C1 segment of cervical spinal cord (tissue), 14 donors: ENCODE measurements around the gene NTRK1.

Experiments
- DNase-seq, 14 donors: peaks; one replicate each; lab custom pipeline; 2025; lab: John Stamatoyannopoulos, UW

Gene NTRK1

DNA sequence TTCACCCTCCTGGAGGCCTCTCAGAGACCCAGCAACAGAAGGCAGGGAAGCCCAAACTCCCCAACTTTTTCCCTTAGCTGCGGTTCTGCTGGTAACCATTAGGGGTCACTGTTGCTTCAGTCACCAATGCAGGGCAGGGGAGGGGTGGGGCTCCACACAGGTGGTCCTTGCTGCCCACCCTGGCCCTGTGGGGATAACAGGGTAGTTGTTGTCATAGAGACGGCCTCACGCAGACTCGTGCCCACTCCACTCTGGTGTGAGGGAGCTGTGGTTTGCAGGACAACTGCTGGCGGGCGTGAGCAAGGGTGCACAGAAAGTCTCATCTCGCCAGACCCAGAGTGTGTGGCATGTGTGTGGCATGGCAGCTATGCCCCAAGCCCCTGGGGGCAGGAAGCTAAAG lies 21.7 kb upstream of the NTRK1 start:
- DNase-seq: peak in 2 of 14 donors; percentile 6 to 23

DNA sequence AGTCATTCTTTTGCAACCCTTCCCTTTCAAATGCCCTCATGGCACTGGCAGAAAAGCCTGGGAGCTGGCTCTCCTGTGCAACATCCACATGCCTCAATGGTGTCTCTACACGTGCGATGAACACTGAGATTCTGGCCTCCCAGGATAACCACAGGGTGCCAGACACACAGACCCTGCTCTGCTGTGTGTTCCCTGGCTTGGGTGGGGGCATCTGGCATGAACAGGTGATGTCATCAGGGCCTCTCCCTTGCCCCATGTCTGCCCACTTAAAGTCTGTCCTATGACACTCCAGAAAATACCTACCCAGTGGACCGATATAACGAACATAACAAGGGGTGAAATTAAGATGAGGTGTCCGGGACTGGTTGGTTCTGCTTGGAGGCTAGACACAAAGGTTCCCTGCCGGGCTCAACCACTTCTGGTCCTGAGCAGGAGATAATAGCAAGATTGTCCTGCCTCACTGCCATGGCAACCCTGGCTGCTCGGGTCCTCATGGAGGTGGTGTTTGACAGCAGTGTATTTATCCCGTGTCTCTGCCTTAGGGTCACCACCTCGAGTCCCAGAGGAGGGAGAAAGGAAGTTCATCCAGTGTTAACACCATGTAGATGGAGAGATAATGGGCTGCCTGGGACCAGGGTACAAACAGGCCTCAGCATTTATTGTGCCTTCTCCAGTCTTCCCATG lies 21.1 kb upstream of the NTRK1 start:
- no peak for DNase-seq

DNA sequence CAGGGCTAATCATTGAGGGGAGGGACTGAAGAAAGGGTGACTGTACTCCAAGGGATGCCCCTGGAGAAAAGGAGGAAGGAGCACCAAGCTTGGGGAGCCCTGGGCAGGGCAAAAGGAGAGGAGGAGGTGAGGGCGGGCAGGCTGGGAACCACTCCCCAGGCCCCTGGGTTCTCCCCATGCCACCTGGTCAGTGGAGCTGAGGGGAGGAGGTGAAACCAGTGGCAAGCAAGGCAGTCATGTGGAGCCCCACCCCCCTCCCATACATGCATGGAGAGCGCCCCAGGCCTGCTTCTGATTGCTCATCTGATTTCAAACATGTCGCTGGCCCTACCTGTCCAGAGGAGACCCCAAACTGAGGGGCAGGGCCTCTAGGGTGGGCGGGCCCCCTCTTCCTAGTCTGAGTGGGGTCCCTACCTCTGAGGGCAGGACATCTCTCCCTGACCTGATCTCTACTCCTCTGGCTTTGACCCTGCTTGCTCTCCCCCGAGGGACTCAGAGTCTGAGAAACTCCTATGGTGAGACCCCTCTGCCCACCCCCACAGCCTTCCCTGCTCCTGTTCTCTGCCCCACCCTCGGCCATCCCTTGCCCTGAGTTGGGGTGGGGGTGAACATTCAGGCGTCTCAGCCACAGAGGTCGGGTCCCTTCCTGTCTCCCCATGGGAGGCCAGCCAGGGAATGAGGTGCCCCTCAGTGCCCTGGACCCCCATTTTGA lies 20.3 kb upstream of the NTRK1 start:
- no peak for DNase-seq

DNA sequence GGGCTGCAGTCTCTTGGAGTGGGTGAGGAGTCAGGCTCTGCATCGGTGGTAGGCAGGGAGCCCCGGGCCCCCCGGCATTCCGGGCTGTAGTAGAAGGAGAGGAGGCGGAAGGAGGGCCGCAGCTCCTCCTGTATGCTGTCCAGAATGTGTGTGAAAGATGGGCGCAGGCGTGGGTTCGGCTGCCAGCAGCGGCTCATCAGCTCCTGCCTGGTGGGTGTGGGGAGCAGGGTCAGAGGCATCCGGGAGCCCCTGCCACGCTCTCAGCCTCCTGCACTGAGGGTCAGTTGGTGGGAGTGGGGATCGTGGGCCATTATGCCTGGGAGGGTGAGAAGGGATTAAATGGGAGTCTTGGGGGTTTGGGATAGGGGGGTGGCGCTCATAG lies 19.8 kb upstream of the NTRK1 start:
- no peak for DNase-seq

DNA sequence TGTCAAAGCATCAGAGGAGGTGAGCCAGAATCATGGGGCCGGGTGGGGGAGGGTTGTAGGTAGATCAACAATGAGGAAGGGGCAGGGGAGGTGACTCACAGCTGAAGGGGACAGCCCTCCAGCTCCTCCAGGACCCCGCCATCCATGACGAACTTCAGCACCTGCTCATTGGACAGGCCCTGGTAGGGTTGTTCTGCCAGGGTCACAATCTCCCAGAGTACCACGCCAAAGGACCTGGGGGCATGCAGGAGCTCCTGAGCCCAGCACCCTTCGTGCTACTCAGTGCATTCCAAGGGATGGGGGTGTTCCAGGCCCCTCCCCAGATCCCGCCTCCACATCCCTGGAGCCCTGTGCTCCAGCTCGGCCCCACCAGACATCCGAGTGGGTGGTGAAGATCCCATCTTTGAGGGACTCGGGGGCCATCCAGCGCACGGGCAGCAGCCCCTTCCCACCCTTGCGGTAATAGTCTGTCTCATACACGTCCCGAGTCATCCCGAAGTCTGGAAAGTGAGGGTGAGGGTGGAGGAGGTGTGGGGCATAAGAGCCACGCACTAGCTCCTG lies 19.3 kb upstream of the NTRK1 start:
- no peak for DNase-seq

DNA sequence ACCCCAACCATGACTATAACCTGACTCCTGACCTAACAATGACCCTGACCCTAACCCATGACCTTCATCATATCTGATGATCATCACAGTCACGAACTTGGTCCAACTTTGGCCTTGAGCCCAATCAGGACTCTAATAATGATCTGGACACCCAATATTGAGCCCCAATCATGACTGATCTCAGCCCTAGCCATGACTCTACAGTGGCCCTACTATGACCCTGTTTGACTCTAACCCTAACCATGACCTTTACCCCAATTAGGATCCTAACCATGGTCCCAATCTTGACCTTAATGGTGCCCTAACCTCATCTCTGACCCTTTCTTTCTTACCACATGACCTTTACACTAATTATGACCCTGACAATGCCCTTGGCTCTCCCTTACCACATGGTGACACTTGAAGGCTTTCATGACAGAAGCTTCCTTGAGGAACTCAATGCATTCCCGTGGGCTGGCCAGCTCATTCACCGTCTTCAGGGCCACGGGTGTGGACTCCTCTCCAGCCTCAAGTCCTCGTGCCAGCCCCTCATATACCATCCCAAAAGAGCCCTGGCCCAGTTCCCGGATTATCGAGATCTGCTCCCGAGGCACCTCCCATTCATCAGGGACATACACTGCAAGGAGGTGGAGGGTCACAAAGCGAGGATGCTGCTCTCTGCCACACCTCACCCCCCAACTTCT lies 17.9 kb upstream of the NTRK1 start:
- no peak for DNase-seq

DNA sequence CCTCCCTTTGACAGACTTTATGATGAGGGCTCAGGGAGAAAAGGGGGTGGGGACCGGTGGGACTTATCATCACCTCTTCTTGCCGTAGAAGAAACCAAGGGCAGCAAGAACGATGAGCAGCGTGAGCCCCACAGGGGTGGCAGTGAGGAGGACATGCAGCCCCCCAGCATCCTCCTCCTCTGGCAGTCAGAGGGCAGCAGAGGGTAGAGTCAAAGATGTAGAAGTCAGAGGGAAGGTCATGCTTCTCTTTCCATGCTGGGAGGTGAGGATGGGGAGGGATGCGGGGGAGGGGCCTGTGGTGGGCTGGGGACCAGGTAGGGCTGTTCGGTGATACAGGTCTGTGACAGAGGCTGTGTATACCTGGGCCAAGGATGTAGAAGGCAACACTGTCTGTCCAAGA lies 16.6 kb upstream of the NTRK1 start:
- DNase-seq: no peak

DNA sequence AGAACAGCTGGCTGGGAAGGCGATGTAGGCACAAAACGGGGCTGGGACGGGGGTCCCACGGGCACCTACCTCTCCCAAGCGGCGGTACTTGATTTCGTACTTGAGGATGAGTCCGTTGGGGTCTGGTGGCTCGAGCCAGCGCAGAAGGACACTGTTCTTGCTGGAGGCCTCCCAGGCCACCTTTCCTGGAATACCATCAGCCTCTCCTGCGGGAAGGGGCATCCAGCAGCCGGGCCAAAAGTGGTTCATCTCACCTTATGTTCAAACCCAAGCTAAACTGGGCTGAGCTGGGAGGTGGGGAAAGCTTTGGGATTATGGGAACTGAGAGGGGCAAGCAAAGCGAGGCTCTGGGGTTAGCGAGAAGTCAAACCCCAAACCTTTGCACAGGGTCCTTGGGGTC lies 16.0 kb upstream of the NTRK1 start:
- no peak for DNase-seq

DNA sequence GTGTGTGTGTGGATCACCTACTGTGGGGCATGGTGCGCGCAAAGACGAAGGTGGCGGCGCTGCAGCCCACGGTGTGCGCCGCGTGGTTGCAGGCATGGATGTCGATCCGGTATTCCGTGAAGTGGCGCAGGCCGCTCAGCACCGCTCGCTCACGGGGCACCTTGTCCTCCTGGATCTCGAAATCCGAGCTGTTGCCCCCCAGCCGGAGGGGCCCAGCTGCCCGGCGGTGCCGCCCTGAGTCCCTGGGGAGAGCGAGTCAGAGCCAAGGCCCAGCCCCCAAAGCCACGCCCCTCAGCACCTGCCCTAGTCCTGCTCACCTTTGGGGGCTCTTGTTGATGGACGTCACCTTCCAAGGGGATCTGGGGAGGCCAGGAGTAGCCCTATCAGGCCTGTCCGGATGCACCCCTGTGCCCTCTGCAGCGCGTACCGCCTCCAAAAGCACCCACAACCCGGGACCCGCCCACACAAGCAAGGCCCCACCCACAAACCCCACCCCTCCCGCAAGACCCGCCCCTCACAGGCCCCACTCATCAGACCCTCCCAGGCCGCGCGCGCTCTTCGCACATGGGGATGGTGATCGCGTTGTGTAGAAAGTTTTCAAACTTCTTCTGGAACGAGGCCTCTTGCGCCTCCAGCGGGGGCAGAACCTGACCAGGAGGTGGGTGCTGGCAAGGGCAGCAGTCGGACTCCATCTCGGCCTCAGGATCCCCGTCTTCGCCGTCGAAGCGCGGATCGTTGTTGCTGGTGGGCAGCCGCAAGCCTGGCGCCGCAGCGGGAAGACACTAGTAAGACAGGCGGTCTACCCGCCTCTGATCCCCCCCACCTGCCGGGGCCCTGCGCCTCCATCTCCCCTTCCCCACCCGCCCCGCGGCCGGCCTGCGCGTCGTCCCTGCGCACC lies 15.4 kb upstream of the NTRK1 start:
- DNase-seq: no peak

DNA sequence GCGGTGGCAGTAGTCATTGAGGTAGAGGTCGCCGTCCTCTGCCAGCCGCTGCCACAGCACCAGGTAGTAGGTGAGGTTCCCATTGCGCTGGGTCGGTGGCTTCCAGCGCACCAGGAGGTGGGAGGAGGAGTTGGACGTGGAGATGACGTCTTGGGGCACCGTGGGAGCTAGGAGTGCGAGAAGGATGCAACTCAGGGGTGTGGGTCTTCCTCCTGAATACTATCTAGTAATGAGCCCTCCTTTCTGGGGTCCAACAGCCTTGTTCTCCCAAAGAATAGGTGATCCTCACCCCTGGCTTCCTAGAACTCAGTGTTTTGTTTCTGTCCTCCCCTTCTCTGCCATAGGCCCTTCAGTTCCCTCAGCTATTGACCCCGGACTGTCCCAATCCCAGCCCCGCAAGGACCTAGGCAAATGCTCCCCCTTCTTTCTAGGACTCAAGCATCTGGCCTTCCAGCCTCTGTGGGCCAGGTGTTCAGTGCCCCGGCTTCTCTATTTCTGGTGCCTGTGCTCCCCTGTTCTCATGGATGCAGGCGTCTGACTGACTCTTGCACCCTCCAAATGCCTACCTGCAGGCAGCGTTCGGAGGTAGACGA lies 14.6 kb upstream of the NTRK1 start:
- DNase-seq: no peak

DNA sequence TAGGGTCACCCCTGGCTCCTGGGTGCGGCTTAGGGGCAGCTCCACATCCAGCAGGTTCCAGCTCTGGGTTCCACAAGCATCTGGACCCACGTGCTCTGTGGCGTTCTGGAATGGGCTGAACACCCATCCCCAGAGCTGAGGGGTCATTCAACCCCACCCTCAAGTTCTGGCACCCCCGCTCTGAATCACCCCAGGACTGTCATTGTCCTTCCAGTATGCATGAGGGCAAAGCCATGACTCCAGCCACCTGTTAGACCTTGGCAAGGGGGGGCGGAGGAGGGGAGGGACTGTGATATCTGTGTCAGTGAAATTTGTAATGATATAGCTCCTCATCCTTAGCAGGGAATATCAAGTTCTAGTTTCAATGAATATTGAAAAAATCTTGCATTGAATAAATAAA lies 14.0 kb upstream of the NTRK1 start:
- DNase-seq: no peak

DNA sequence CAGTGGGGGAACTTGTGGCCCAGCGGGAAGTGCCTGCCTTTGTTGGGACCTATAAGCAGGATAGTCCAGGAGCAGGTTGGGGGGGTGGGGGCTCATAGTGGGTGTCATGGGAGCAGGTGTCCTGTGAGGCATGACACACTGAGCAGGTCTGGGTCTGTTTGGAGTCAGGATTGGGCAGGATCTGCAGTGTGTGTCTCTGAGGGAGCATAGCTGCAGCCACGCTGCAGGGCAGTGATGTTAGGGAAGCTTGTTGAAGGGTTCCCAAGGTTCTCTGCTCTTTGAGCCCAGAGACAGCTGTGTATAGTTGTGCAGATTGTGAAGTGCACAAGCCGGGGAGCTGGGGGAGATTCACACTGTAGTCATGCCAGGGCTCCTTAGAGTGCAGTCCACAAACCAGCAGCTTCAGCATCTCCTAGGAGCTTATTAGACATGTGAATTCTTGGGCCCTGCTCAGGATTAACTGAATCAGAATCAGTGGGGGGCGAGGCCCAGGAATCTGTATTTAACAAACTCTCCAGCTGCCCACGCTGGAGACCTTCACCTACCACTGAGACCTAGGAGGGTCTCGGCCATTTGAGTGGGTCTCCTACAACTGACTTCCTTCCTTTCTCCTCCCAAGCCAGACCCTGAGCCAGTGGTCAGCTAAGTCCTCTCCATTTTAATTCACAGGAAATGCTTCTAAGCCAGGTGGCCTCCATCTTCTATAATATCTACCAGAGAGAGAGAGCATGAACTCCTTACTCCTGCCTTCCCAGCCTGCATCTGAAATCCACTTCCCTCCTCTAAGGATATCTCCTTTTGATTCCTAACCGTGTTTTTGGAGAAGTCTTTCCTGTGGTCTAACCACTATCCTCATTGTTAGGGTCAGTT lies 12.8 kb upstream of the NTRK1 start:
- no peak for DNase-seq

DNA sequence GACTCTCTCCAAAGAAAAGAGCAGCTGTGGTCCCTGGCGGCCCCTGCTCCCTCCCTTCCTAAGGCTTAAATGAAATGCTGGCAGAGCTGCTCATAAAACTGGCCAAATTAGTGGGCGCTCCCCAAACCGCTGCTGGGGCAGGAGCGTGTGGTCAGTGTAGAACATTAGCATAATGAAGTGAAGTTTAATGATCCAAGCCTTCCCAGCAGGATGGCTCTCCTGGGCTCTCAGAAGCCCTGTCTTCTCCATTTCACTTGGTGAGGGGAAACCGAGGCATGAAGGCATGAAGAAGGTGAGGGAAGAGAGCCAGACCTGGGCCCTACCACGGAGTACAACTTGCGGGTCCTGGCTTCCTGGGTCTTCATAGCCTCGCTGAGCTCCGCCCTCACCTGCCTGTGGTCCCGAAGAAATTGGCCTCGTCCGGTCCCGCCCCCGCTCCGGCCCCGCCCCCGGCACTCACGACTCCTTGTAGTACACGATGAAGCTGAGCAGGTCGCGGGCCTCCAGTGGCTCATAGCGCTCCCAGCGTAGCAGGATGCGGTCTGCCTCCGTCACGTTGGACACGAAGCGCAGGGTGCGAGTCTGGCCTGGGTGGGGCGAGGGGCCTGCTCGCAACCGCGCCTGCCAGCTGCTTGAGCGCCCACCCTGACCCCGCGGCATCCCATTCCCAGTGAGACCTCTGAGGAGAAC lies 12.1 kb upstream of the NTRK1 start:
- no peak for DNase-seq

DNA sequence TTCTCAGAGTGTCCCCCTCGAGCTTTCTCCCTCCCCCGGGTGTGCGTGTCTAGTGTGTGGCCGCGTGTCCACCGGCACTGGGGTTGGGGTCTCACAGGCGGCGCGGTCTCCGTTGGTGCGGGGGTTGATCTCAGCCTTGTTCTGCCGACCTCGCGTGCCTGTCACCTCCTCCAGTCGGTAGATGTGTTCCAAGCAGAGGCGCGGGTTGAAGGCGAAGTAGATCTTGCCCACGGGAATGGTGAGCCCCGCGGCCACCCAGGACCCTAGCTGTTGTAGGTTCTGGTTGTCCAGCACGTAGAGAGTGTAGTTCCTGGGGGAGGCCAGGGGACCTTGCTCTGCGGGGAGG lies 11.5 kb upstream of the NTRK1 start:
- DNase-seq: no peak

DNA sequence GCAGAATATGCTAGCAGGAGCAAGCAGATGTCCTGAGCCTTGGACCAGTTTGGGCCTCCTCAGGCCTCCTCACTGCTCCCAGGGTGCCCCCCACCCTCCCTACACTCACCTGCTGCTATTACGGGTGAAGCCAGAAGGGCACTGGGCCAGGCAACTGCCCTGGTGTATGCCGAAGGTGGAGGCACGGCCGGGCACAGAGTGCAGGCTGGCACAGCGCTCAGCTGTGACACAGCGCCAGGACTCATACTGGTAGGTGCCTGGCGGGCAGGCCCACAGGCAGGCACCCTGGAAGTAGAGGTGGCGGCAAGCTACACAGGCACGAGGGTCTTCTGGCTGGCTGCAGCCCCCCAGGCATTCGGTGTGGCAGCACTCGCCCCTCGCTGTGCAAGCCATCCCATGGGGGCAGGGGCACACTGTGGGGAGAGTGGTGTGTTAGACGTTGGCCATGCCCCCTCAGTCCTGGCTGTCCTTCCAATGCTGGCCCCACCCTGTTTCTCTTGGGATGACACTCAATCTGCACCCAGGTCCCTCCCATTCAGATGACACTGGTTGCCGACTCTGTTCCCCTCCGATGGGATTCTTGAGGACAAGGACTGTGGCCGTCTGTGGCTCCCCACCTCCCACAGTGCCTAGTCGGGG lies 8.8 kb upstream of the NTRK1 start:
- peak in 1 of 14 donors; percentile 46 for DNase-seq

DNA sequence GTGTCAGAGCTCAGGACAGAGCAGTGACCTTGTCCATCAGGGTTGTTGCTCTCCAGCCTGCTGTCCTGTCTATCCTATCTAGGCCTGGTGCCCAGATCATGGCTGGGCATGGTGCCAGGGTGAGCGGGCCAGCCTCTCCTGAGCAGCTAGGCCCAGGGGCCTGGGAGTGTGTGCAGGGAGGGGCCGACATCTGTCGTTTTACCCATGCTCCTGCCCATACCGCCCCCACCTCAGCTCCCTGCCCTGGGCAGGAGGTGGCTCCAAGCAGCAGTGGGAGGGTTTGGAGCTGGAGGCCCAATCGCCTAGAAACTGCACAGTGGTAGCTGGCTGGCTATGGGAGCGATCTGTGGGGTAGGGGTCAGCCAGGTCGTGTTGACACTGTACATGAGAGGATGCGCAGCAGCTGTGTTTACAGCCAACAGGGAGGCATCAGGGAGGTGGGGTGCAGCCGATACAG lies 8.2 kb upstream of the NTRK1 start:
- peak in 8 of 14 donors; percentile 10 to 82 (median 23) for DNase-seq

DNA sequence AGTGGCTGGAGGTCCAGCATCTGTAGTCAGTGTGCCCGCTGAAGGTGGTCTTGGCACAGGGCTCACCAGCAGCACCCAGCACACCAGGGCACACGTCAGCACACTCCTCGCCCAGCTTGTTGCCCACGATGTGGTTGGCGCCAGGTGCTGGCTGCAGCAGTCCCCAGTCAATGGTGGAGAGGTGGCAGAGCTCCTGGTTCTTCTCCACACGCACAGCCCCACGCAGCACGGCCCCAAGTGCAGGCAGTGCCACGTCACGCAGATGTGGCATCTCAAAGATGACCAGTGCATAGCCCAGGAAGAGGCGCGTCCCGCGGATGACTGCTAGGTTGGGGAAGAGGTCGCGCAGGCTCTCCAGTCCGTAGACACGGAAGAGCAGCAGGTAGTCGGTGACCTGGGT lies 6.9 kb upstream of the NTRK1 start:
- no peak for DNase-seq

DNA sequence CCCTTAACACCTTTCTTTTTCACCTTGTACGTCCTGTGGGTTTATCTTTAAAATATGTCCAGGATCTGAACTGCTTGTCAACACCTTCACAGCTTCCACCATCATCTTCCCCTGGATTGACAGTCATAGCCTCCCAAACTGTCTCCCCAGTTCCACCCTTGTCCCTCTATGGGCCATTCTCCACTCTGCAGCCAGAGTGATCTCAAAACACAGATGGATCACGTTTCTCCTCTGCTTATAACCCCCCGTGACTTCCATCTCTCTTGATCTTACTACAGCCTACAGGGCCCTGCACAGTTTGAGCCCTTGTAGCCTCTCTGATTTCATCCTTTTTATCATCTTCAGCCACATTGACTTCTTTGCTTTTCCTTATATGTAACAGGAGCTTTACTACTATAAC lies 6.0 kb upstream of the NTRK1 start:
- DNase-seq: no peak

DNA sequence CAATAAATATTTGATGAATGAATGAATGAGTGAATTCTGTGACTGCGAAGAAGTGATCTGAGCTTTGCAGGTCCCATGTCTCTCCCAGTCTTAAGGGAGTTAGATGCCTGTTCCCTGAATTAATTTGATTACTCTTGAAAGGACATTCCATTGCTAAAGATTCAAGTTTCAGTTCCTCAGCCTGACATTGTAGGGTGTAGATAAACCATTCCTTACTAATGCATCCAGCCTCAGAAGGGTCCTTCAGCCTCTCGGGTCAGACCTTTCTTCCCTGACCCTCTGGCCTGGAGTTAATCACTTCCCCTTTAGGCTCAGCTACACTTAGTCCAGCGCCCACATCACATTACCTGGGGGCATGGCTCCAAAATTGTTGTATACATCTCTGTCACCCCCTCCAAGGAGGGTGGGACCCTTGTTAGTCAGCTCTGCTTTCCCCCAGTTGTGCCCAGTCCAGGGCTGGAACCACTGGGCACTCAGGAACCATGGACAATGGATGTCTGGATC lies 4.3 kb upstream of the NTRK1 start:
- DNase-seq: no peak
